Activated CD4-positive, CD25-positive, alpha-beta regulatory T cell treated with anti-CD3 and anti-CD28 coated beads, Interleukin-2, amount 50 U/mL, for 24 hours (primary cell): Measurements from ENCODE around the gene PRM2.

Experiments
- ATAC-seq, 2 donors: fragments of 150-1000 bp; cut with Tn5 transposase; one replicate each; pipeline ENCODE4 v1.10.0; 2021; ENCODE audit warnings: mild to moderate bottlenecking in 1 of 2, moderate library complexity in 1 of 2

Gene PRM2

GRCh38 chr16:11245988-11246387 lies 30.3 kb downstream of the PRM2 start:
- no peak for ATAC-seq

- no peak for ATAC-seq
Observed at GRCh38 chr16:11245222-11245737, 31.0 kb downstream of the PRM2 start.

GRCh38 chr16:11242658-11243057 lies 33.6 kb downstream of the PRM2 start:
- ATAC-seq = no peak

GRCh38 chr16:11241480-11242204 lies 34.6 kb downstream of the PRM2 start:
- ATAC-seq = no peak

- ATAC-seq = peak in 1 of 2 donors; percentile 12
Observed at GRCh38 chr16:11240636-11241473, 35.4 kb downstream of the PRM2 start.

- ATAC-seq = peak; percentile 23 to 56
Observed at GRCh38 chr16:11239644-11240632, 36.3 kb downstream of the PRM2 start.

- no peak for ATAC-seq
Observed at GRCh38 chr16:11238272-11239202, 37.7 kb downstream of the PRM2 start.

GRCh38 chr16:11236461-11237254 lies 39.6 kb downstream of the PRM2 start:
- ATAC-seq = no peak

GRCh38 chr16:11235703-11235991 lies 40.6 kb downstream of the PRM2 start:
- ATAC-seq = no peak

- no peak for ATAC-seq
Observed at GRCh38 chr16:11234884-11235702, 41.2 kb downstream of the PRM2 start.

- peak; percentile 65 to 69 for ATAC-seq
Observed at GRCh38 chr16:11233727-11234376, 42.4 kb downstream of the PRM2 start.

GRCh38 chr16:11232852-11233726 lies 43.2 kb downstream of the PRM2 start:
- ATAC-seq = peak; percentile 81 to 86

- no peak for ATAC-seq
Observed at GRCh38 chr16:11232302-11232851, 43.9 kb downstream of the PRM2 start.

- no peak for ATAC-seq
Observed at GRCh38 chr16:11231367-11231970, 44.8 kb downstream of the PRM2 start.

GRCh38 chr16:11229906-11230305 lies 46.4 kb downstream of the PRM2 start:
- no peak for ATAC-seq

GRCh38 chr16:11229432-11229831 lies 46.8 kb downstream of the PRM2 start:
- no peak for ATAC-seq
